Measurements from ENCODE around the gene EPS8L3.

The EPS8L3 gene

GRCh38 chr1:109725510-109725909 lies 38.2 kb downstream of the EPS8L3 start:
- H3K9ac ChIP-seq: no peak overlapping the region
- peaks cover 0 to 4% (median 0%) of the 10 kb centered on the region in 10 experiments; a peak in 1 of 20 replicates for H3K4me1 ChIP-seq
- TF ChIP-seq Cebpa-rat (IDR thresholded peaks at IDR 0.05): no peak
- peaks cover 0 to 16% (median 6%) of the 10 kb centered on the region in 11 experiments; a peak in 11 of 22 replicates for H3K9me3 ChIP-seq (replicated peaks in 1 of 11)
- no peaks in the 10 kb centered on the region; a peak in 1 of 22 replicates for H3K36me3 ChIP-seq
- no peaks in the 10 kb centered on the region for H3K27me3 ChIP-seq
- H3K4me2 ChIP-seq: no peak overlapping the region
- no peak overlapping the region for H3K27ac ChIP-seq
- H4K20me1 ChIP-seq: no peaks in the 10 kb centered on the region
- H3K4me3 ChIP-seq: no peak overlapping the region

- peaks cover 0 to 16% (median 6%) of the 10 kb centered on the region in 11 experiments; a peak in 11 of 22 replicates for H3K9me3 ChIP-seq (replicated peaks in 1 of 11)
- peaks cover 0 to 4% (median 0%) of the 10 kb centered on the region in 10 experiments; a peak in 3 of 20 replicates for H3K4me1 ChIP-seq
- H3K9ac ChIP-seq: no peak overlapping the region
- H4K20me1 ChIP-seq: no peaks in the 10 kb centered on the region
- no peak for TF ChIP-seq Cebpa-rat (IDR thresholded peaks at IDR 0.05)
- no peak overlapping the region for H3K4me2 ChIP-seq
- H3K27me3 ChIP-seq: no peaks in the 10 kb centered on the region
- no peaks in the 10 kb centered on the region; a peak in 1 of 22 replicates for H3K36me3 ChIP-seq
- no peak overlapping the region for H3K4me3 ChIP-seq
- no peak overlapping the region for H3K27ac ChIP-seq
These were observed 38.8 kb downstream of the EPS8L3 start for GRCh38 chr1:109724933-109725332.

GRCh38 chr1:109722908-109723691 lies 40.6 kb downstream of the EPS8L3 start:
- peaks cover 0 to 13% (median 4%) of the 10 kb centered on the region in 10 experiments; a peak in 9 of 20 replicates for H3K4me1 ChIP-seq
- no peak overlapping the region for H3K4me2 ChIP-seq
- H3K27ac ChIP-seq: no peak overlapping the region
- no peak overlapping the region for H3K9ac ChIP-seq
- H4K20me1 ChIP-seq: no peaks in the 10 kb centered on the region
- no peak overlapping the region for H3K4me3 ChIP-seq
- H3K9me3 ChIP-seq (replicated peaks in 1 of 11): peaks cover 0 to 16% (median 6%) of the 10 kb centered on the region in 11 experiments; a peak in 11 of 22 replicates
- TF ChIP-seq Cebpa-rat (IDR thresholded peaks at IDR 0.05): peak in 5 of 11 experiments; percentile 36 to 76 (median 69); a peak in 7 of 22 replicates
- H3K36me3 ChIP-seq: no peaks in the 10 kb centered on the region; a peak in 1 of 22 replicates
- H3K27me3 ChIP-seq: no peaks in the 10 kb centered on the region

- Histone ChIP-seq H3K36me3 (no peaks in the 10 kb centered on the region), H3K9ac (no peak overlapping the region), H3K4me3 (no peak overlapping the region), H3K4me1 (peaks cover 0 to 13% (median 4%) of the 10 kb centered on the region in 10 experiments; a peak in 9 of 20 replicates), H4K20me1 (no peaks in the 10 kb centered on the region), H3K27me3 (no peaks in the 10 kb centered on the region), H3K4me2 (no peak overlapping the region), H3K9me3 (replicated peaks in 1 of 11) (peaks cover 0 to 12% (median 6%) of the 10 kb centered on the region in 11 experiments; a peak in 11 of 22 replicates), H3K27ac (no peak overlapping the region)
- no peak for TF ChIP-seq Cebpa-rat (IDR thresholded peaks at IDR 0.05)
These were observed 41.8 kb downstream of the EPS8L3 start for GRCh38 chr1:109721971-109722370.

- H3K4me3 ChIP-seq: no peak overlapping the region
- no peaks in the 10 kb centered on the region for H4K20me1 ChIP-seq
- no peak overlapping the region for H3K27ac ChIP-seq
- H3K36me3 ChIP-seq: no peaks in the 10 kb centered on the region
- H3K4me1 ChIP-seq: peaks cover 0 to 13% (median 2%) of the 10 kb centered on the region in 10 experiments; a peak in 8 of 20 replicates
- no peak overlapping the region for H3K9ac ChIP-seq
- TF ChIP-seq Cebpa-rat (IDR thresholded peaks at IDR 0.05): no peak
- peaks cover 0 to 8% (median 0%) of the 10 kb centered on the region in 11 experiments; a peak in 3 of 22 replicates for H3K9me3 ChIP-seq (replicated peaks in 1 of 11)
- H3K4me2 ChIP-seq: peak overlapping the region in 2 of 11 experiments; percentile 9 to 12; a peak in 2 of 22 replicates
- H3K27me3 ChIP-seq: no peaks in the 10 kb centered on the region
These were observed 42.7 kb downstream of the EPS8L3 start for GRCh38 chr1:109721042-109721441.

- Histone ChIP-seq H3K4me3 (no peak overlapping the region), H3K4me2 (peak overlapping the region in 5 of 11 experiments; percentile 9 to 49 (median 26); a peak in 6 of 22 replicates), H3K27me3 (no peaks in the 10 kb centered on the region), H3K9me3 (replicated peaks in 1 of 11) (no peaks in the 10 kb centered on the region), H3K9ac (no peak overlapping the region), H3K4me1 (peaks cover 0 to 13% (median 2%) of the 10 kb centered on the region in 10 experiments; a peak in 8 of 20 replicates), H4K20me1 (no peaks in the 10 kb centered on the region), H3K27ac (peak overlapping the region in 2 of 11 experiments; percentile 9 to 61; a peak in 2 of 22 replicates), H3K36me3 (no peaks in the 10 kb centered on the region)
- TF ChIP-seq Cebpa-rat (IDR thresholded peaks at IDR 0.05): no peak
These were observed 44.3 kb downstream of the EPS8L3 start for GRCh38 chr1:109719337-109719837.

GRCh38 chr1:109718495-109718894 lies 45.2 kb downstream of the EPS8L3 start:
- no peak for TF ChIP-seq Cebpa-rat (IDR thresholded peaks at IDR 0.05)
- Histone ChIP-seq H3K36me3 (no peaks in the 10 kb centered on the region), H3K9ac (no peak overlapping the region), H4K20me1 (no peaks in the 10 kb centered on the region), H3K4me3 (no peak overlapping the region), H3K4me2 (no peak overlapping the region), H3K27ac (peak overlapping the region in 4 of 11 experiments; percentile 9 to 61 (median 24); a peak in 7 of 22 replicates), H3K27me3 (no peaks in the 10 kb centered on the region), H3K9me3 (replicated peaks in 1 of 11) (no peaks in the 10 kb centered on the region), H3K4me1 (peaks cover 0 to 13% (median 2%) of the 10 kb centered on the region in 10 experiments; a peak in 8 of 20 replicates)

- no peak for TF ChIP-seq Cebpa-rat (IDR thresholded peaks at IDR 0.05)
- H3K4me1 ChIP-seq: peaks cover 0 to 13% (median 2%) of the 10 kb centered on the region in 10 experiments; a peak in 8 of 20 replicates
- H3K4me3 ChIP-seq: no peak overlapping the region
These were observed 46.0 kb downstream of the EPS8L3 start for GRCh38 chr1:109717729-109718128.

GRCh38 chr1:109716570-109717090 lies 47.1 kb downstream of the EPS8L3 start:
- no peak overlapping the region for H3K9ac ChIP-seq
- peaks cover 9 to 13% (median 12%) of the 10 kb centered on the region in 11 experiments; a peak in 20 of 22 replicates for H3K27me3 ChIP-seq
- no peaks in the 10 kb centered on the region for H4K20me1 ChIP-seq
- peaks cover 0 to 13% (median 2%) of the 10 kb centered on the region in 10 experiments; a peak in 8 of 20 replicates for H3K4me1 ChIP-seq
- no peak overlapping the region for H3K4me2 ChIP-seq
- no peak overlapping the region for H3K4me3 ChIP-seq
- H3K36me3 ChIP-seq: no peaks in the 10 kb centered on the region
- no peak overlapping the region for H3K27ac ChIP-seq
- no peak for TF ChIP-seq Cebpa-rat (IDR thresholded peaks at IDR 0.05)
- H3K9me3 ChIP-seq (replicated peaks in 1 of 11): peaks cover 0 to 10% (median 6%) of the 10 kb centered on the region in 11 experiments; a peak in 7 of 22 replicates

More at GRCh38 chr1:109717729-109718128, 46.0 kb downstream of the EPS8L3 start:
- Histone ChIP-seq H3K27me3 (peaks cover 0 to 2% (median 1%) of the 10 kb centered on the region in 11 experiments; a peak in 9 of 22 replicates), H4K20me1 (no peaks in the 10 kb centered on the region), H3K9ac (no peak overlapping the region), H3K36me3 (no peaks in the 10 kb centered on the region), H3K4me2 (no peak overlapping the region), H3K9me3 (replicated peaks in 1 of 11) (peaks cover 0 to under 1% (median 0%) of the 10 kb centered on the region in 11 experiments; a peak in 1 of 22 replicates), H3K27ac (no peak overlapping the region; a peak in 1 of 22 replicates)
